HCT116 (cell line): ENCODE results near the gene DPEP3.

Source experiments
- POLR2A ChIP-seq: IDR thresholded peaks from 2 replicates; pipeline ENCODE4 v1.7.0; 2011; ENCODE audit warnings: borderline replicate concordance; ENCODE audit not compliant: insufficient read depth, insufficient read length; ENCODE audit errors: extremely low read depth
- SP1 ChIP-seq: IDR thresholded peaks from 2 replicates; pipeline ENCODE4 v1.6.1; 2012; ENCODE audit warnings: low read depth
- TF ChIP-seq, protein P1 (sequence below), 3 experiments: fragments of 200-600 bp in 1 of 3; sonication (generic) in 1 of 3; IDR thresholded peaks in 2 of 3; conservative IDR thresholded peaks in 1 of 3; 2 replicates each; pipeline ENCODE4 v1.5.1; 2012 to 2017; ENCODE audit warnings: low read depth in 2 of 3, low read length in 2 of 3, antibody characterized with exemption in 1 of 3, borderline replicate concordance in 1 of 3, control low read depth in 1 of 3, mild to moderate bottlenecking in 1 of 3, mixed read lengths in 1 of 3, mixed run types in 1 of 3, moderate library complexity in 1 of 3; ENCODE audit not compliant: insufficient read depth in 1 of 3

DNA sequence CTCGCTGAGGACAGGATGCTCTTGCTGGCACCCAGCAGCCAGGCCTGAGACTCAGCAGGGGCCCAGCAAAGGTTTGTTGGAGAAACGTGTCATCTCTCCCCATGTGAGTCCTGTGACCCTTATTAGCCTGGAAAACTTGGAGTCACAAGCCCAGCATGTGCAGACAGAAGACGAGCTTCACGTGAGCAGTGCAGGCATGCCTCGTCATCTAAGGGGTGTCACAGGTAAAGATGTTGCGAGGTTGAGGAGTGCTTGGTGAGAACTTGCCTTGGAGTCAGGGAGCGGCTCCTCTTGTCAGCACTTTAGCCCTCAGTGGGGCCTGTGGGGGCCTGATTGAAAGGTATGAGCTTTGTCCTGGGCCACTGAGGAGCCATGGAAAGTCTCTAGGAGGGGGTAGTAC is 46.5 kb downstream of the DPEP3 start:
- TF ChIP-seq, protein P1, sequence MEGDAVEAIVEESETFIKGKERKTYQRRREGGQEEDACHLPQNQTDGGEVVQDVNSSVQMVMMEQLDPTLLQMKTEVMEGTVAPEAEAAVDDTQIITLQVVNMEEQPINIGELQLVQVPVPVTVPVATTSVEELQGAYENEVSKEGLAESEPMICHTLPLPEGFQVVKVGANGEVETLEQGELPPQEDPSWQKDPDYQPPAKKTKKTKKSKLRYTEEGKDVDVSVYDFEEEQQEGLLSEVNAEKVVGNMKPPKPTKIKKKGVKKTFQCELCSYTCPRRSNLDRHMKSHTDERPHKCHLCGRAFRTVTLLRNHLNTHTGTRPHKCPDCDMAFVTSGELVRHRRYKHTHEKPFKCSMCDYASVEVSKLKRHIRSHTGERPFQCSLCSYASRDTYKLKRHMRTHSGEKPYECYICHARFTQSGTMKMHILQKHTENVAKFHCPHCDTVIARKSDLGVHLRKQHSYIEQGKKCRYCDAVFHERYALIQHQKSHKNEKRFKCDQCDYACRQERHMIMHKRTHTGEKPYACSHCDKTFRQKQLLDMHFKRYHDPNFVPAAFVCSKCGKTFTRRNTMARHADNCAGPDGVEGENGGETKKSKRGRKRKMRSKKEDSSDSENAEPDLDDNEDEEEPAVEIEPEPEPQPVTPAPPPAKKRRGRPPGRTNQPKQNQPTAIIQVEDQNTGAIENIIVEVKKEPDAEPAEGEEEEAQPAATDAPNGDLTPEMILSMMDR (IDR thresholded peaks at IDR 0.05 in 2 of 3, conservative IDR thresholded peaks at IDR 0.05 in 1 of 3; ENCODE audit: borderline replicate concordance in 1 of 3, insufficient read depth in 1 of 3, low read depth in 2 of 3, low read length in 2 of 3), result no peak
- TF ChIP-seq POLR2A, result no peak
- TF ChIP-seq SP1, result no peak
